HG03457 (cell line): Measurements from ENCODE around the gene PMEPA1.

Source experiments
- ATAC-seq: cut with Tn5 transposase; IDR thresholded peaks from one replicate; pipeline ENCODE4 v1.9.1; 2021; ENCODE audit warnings: moderate number of reproducible peaks; ENCODE audit not compliant: unreplicated experiment

Gene PMEPA1

GRCh38 chr20:57612436-57612835 is 97.4 kb downstream of the PMEPA1 start:
- no peak for ATAC-seq

GRCh38 chr20:57611586-57612311 is 98.1 kb downstream of the PMEPA1 start:
- no peak for ATAC-seq

GRCh38 chr20:57610261-57610952 is 99.4 kb downstream of the PMEPA1 start:
- ATAC-seq = no peak

GRCh38 chr20:57609842-57610167 is 100.0 kb downstream of the PMEPA1 start:
- no peak for ATAC-seq

GRCh38 chr20:57609086-57609841 is 100.6 kb downstream of the PMEPA1 start:
- ATAC-seq = no peak

GRCh38 chr20:57608516-57608915 is 101.3 kb downstream of the PMEPA1 start:
- no peak for ATAC-seq

GRCh38 chr20:57605878-57606277 is 103.9 kb downstream of the PMEPA1 start:
- no peak for ATAC-seq

GRCh38 chr20:57605045-57605444 is 104.8 kb downstream of the PMEPA1 start:
- no peak for ATAC-seq

GRCh38 chr20:57603120-57603519 is 106.7 kb downstream of the PMEPA1 start:
- no peak for ATAC-seq

GRCh38 chr20:57601737-57602136 is 108.1 kb downstream of the PMEPA1 start:
- no peak for ATAC-seq

GRCh38 chr20:57601211-57601570 is 108.6 kb downstream of the PMEPA1 start:
- no peak for ATAC-seq

GRCh38 chr20:57600320-57601210 is 109.2 kb downstream of the PMEPA1 start:
- ATAC-seq = no peak

- no peak for ATAC-seq
These were observed 111.3 kb downstream of the PMEPA1 start for GRCh38 chr20:57598491-57598890.
